ENCODE measurements around the gene C1QTNF5. TPM values are rescaled to one million over a fixed set of nuclear protein-coding genes. Genes with fewer than 3 reads are reported as not detected.

Gene C1QTNF5
- total RNA-seq, 2 experiments from 2014 or later: not detected

DNA sequence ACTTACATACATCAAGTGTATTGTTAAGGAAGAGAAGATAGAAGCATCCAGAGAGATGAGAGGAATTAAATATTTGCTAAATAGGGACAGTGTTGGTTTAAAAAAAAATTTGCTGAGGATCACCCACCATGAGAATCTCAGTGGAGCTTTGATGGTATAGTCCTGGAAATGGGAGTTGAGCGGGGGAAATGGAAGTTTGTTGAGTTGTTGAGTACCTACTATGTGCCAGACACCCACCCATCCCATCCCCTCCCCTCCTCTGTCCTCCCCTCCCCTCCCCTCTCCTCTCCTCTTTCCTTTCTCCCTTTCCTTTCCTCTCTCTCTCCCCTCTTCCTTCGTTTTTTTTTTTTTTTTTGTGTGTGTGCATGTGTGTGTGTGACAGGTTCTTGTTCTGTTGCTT lies 10.5 kb upstream of the C1QTNF5 start:
- H3K36me3 ChIP-seq (ENCODE audit: insufficient read depth, low read length): peaks cover 20% of the 10 kb centered on the region; the same call in 1 of the 2 replicates
- DNase-seq (ENCODE audit: low spot score): no peak
- H3K79me2 ChIP-seq (ENCODE audit: insufficient read depth, low read depth, low read length): no peaks in the 10 kb centered on the region
- ChIA-PET POLR2A (interaction anchor here (0.6 kb wide), 1 partner anchor 22 kb away, joined by 3 read pairs; no protein-coding TSS in a partner anchor), CTCF (ENCODE audit: unreplicated experiment) (no interaction called here)
- intact Hi-C loops (cut with micrococcal nuclease; ENCODE audit: unreplicated experiment): no loop called here
- H3K9me2 ChIP-seq (ENCODE audit: insufficient read depth, low read length): no peaks in the 10 kb centered on the region
- H3K4me2 ChIP-seq (ENCODE audit: low read length): no peak overlapping the region
- no peaks in the 10 kb centered on the region for H4K20me1 ChIP-seq (ENCODE audit: insufficient read depth, low read length)
- BruUV-seq (replicated peaks): no TSS peak
- H3K4me3 ChIP-seq (ENCODE audit: low read depth, low read length, poor library complexity, severe bottlenecking): no peak overlapping the region
- H2AFZ ChIP-seq (ENCODE audit: low read length): no peak overlapping the region
- TF ChIP-seq, protein P1, sequence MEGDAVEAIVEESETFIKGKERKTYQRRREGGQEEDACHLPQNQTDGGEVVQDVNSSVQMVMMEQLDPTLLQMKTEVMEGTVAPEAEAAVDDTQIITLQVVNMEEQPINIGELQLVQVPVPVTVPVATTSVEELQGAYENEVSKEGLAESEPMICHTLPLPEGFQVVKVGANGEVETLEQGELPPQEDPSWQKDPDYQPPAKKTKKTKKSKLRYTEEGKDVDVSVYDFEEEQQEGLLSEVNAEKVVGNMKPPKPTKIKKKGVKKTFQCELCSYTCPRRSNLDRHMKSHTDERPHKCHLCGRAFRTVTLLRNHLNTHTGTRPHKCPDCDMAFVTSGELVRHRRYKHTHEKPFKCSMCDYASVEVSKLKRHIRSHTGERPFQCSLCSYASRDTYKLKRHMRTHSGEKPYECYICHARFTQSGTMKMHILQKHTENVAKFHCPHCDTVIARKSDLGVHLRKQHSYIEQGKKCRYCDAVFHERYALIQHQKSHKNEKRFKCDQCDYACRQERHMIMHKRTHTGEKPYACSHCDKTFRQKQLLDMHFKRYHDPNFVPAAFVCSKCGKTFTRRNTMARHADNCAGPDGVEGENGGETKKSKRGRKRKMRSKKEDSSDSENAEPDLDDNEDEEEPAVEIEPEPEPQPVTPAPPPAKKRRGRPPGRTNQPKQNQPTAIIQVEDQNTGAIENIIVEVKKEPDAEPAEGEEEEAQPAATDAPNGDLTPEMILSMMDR (conservative IDR thresholded peaks at IDR 0.05; ENCODE audit: low read length): no peak
- no peak for TF ChIP-seq EZH2phosphoT487 (IDR thresholded peaks at IDR 0.05; ENCODE audit: borderline replicate concordance, low read depth, low read length)
- no peaks in the 10 kb centered on the region for H3K9me3 ChIP-seq (ENCODE audit: low read length)
- H3K27ac ChIP-seq (ENCODE audit: low read depth, low read length, poor library complexity, severe bottlenecking): no peak overlapping the region
- H3K4me1 ChIP-seq (ENCODE audit: insufficient read depth, low read length, poor library complexity, severe bottlenecking): peaks cover 6% of the 10 kb centered on the region

- H3K4me3 ChIP-seq (ENCODE audit: low read depth, low read length, poor library complexity, severe bottlenecking): no peak overlapping the region
- CTCF ChIA-PET (ENCODE audit: unreplicated experiment): interaction anchor here (0.5 to 1.1 kb wide), 3 partner anchors 10 to 364 kb away, joined by 3 to 6 read pairs (median 3); partner anchors contain the start of gene C1QTNF5
- H2AFZ ChIP-seq (ENCODE audit: low read length): no peak overlapping the region
- DNase-seq (ENCODE audit: low spot score): no peak
- H3K27ac ChIP-seq (ENCODE audit: low read depth, low read length, poor library complexity, severe bottlenecking): no peak overlapping the region
- peaks cover 11% of the 10 kb centered on the region; the same call in 1 of the 2 replicates for H3K36me3 ChIP-seq (ENCODE audit: insufficient read depth, low read length)
- H3K79me2 ChIP-seq (ENCODE audit: insufficient read depth, low read depth, low read length): no peaks in the 10 kb centered on the region
- TF ChIP-seq, protein P1 (conservative IDR thresholded peaks at IDR 0.05; ENCODE audit: low read length): no peak
- no peak for TF ChIP-seq EZH2phosphoT487 (IDR thresholded peaks at IDR 0.05; ENCODE audit: borderline replicate concordance, low read depth, low read length)
- intact Hi-C loops (cut with micrococcal nuclease; ENCODE audit: unreplicated experiment): no loop called here
- H3K4me2 ChIP-seq (ENCODE audit: low read length): no peak overlapping the region
- no peaks in the 10 kb centered on the region for H3K9me3 ChIP-seq (ENCODE audit: low read length)
- no peaks in the 10 kb centered on the region for H3K4me1 ChIP-seq (ENCODE audit: insufficient read depth, low read length, poor library complexity, severe bottlenecking)
- no TSS peak for BruUV-seq (replicated peaks)
- POLR2A ChIA-PET: interaction anchor here (0.7 kb wide), 1 partner anchor 31 kb away, joined by 4 read pairs; no protein-coding TSS in a partner anchor
- no peaks in the 10 kb centered on the region for H4K20me1 ChIP-seq (ENCODE audit: insufficient read depth, low read length)
- no peaks in the 10 kb centered on the region for H3K9me2 ChIP-seq (ENCODE audit: insufficient read depth, low read length)
These were observed 9.6 kb upstream of the C1QTNF5 start for GRCh38 chr11:119350302-119350701.

GRCh38 chr11:119347940-119348605 lies 7.4 kb upstream of the C1QTNF5 start:
- H3K27ac ChIP-seq (ENCODE audit: low read depth, low read length, poor library complexity, severe bottlenecking): no peak overlapping the region
- no peak for TF ChIP-seq EZH2phosphoT487 (IDR thresholded peaks at IDR 0.05; ENCODE audit: borderline replicate concordance, low read depth, low read length)
- TF ChIP-seq, protein P1 (conservative IDR thresholded peaks at IDR 0.05; ENCODE audit: low read length): no peak
- H3K79me2 ChIP-seq (ENCODE audit: insufficient read depth, low read depth, low read length): no peaks in the 10 kb centered on the region
- H3K9me2 ChIP-seq (ENCODE audit: insufficient read depth, low read length): no peaks in the 10 kb centered on the region
- no peaks in the 10 kb centered on the region for H3K36me3 ChIP-seq (ENCODE audit: insufficient read depth, low read length)
- DNase-seq (ENCODE audit: low spot score): no peak
- H3K4me3 ChIP-seq (ENCODE audit: low read depth, low read length, poor library complexity, severe bottlenecking): no peak overlapping the region
- ChIA-PET POLR2A (no interaction called here), CTCF (ENCODE audit: unreplicated experiment) (no interaction called here)
- no peak overlapping the region for H3K4me2 ChIP-seq (ENCODE audit: low read length)
- no peaks in the 10 kb centered on the region for H3K4me1 ChIP-seq (ENCODE audit: insufficient read depth, low read length, poor library complexity, severe bottlenecking)
- intact Hi-C loops (cut with micrococcal nuclease; ENCODE audit: unreplicated experiment): no loop called here
- no TSS peak for BruUV-seq (replicated peaks)
- no peaks in the 10 kb centered on the region for H4K20me1 ChIP-seq (ENCODE audit: insufficient read depth, low read length)
- H3K9me3 ChIP-seq (ENCODE audit: low read length): no peaks in the 10 kb centered on the region
- H2AFZ ChIP-seq (ENCODE audit: low read length): no peak overlapping the region
